HG03558 (cell line): ENCODE results near the gene TSPAN32.
"Not testable (repeated sequence)": the region's sequence is repeated elsewhere in the genome, so short reads cannot be mapped to it uniquely, and the experiment has no call there.

Experiments
- ATAC-seq: cut with Tn5 transposase; IDR thresholded peaks from one replicate; pipeline ENCODE4 v1.9.1; 2021; ENCODE audit warnings: moderate number of reproducible peaks; ENCODE audit not compliant: unreplicated experiment; ENCODE audit errors: extremely low read depth

Gene TSPAN32

DNA sequence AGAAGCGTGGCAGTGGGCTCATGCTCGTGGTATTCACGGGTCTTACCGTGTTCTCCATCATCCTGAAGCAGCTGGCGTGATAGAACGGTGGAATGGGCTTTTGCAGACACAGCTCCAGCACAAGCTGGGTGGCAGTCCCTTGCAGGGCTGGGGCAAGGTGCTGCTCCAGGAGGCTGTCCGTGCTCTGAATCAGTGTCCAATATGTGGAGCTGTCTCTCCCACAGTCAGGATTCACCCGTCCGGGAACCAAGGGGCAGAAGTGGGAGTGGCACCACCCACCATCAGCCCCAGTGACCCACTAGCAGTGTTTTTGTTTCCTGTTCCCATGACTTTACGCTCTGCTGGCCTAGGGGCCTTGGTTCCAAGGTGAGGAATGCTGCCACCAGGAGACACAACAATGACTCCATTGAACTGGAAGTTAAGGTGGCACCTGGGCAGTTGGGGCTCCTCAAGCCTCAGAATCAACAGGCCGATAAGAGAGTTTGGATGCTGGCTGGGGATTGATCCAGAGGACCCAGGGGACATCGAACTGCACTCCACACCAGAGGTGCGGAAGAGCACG lies 58.3 kb downstream of the TSPAN32 start:
- ATAC-seq: no peak

DNA sequence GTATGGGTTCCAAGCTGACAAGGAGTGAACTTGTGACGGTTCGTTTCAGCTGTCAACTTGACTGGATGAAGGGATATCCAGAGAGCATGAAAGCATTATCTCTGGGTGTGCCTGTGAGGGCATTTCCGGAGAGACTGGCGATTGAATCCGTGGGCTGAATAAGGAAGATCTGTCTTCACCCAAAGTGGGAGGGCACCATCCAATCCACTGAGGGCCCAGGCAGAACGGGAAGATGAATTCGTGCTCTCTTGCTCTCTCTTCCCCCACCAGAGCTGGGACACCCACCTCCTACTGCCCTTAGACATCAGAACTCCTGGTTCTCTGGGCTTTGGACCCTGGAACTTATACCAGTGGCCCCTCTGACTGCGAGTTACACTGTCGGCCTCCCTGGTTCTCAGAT lies 59.8 kb downstream of the TSPAN32 start:
- ATAC-seq: no peak

DNA sequence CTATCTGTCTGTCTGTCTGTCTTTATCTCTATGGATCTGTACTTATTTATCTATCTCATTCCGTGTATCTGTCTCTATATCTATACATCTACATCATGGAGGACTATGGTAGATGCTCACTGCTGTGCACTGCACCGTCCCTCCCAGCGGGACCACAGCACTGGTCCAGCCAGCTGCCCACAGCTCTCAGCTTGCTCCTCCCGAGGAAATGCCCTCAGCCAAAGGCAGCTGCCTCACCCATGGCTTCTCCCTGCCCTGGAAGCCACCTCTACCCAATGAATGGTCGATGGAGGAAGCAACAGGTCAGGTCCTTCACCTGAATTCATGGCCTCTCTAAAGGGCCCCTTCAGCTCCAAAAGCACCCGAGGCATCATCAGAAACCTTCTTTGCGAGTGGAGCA lies 60.6 kb downstream of the TSPAN32 start:
- ATAC-seq: no peak

DNA sequence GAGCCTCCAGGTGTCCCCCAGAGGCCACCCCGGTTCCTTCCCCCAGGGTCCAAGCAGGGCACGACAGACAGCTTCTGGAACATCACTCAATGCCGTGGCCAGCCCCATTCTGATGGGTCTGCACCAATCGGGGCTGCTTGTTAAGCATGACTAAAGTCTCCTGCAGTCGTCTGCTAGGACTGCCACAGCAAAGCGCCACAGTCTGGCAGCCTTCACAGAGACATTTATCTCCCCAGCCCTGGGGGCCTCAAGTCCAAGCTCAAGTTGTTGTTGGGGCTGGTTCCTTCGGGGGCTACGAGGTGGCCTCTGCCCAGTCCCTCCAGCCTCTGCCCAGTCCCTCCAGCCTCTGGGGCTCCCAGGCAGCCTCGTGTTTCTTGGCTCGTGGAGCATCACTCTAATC lies 61.3 kb downstream of the TSPAN32 start:
- ATAC-seq: no peak

DNA sequence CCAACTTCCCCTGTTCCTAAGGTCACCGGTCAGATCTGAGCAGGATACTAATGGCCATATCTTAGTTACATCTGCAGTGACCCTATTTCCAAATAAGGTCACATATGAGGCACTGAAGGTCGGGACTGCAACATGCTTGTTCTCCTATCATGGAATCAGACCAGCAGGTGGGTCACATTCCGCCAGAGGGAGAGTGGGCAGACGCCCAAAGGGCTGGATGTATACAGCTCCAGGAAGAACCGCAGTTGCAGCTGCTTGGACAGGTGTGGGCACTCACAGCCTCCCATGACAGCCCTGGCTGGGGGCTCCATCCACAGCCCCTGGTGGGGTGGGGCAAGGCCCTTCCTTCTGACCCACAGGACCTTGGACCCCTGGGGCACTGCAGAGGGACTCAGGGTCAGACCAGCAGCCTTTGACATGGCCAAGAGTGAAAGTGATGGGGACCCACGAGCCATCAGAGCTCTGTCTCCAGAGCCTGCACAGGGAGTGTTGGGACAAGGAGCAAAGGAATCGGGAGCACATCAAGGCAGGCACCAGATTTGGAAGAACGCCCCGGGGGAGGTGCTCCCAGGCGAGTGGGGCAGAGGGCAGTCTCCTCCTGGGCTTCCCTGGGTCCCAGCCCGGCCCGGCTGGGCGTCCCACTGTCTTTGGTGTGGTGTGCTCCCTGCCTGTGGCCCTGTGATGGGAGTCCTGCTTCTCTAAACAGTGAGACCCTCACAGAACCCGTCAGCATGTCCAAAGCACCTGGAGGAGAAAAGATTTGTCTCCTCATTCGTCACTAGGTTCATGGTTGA lies 62.0 kb downstream of the TSPAN32 start:
- ATAC-seq: no peak

DNA sequence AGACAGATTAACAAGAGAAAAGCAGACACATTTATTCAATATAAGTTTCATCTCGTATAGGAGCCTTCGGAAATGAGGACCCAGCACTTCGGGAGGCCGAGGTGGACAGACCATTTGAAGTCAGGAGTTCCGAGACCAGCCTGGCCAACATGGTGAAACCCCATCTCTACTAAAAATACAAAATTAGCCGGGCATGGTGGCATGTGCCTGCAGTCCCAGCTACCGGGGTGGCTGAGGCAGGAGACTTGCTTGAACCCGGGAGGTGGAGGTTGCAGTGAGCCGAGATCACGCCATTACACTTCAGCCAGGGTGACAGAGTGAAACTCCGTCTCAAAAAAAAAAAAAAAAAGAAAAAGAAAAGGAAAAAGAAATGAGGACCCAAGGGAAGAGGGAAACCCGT lies 62.6 kb downstream of the TSPAN32 start:
- ATAC-seq: not testable (repeated sequence)

DNA sequence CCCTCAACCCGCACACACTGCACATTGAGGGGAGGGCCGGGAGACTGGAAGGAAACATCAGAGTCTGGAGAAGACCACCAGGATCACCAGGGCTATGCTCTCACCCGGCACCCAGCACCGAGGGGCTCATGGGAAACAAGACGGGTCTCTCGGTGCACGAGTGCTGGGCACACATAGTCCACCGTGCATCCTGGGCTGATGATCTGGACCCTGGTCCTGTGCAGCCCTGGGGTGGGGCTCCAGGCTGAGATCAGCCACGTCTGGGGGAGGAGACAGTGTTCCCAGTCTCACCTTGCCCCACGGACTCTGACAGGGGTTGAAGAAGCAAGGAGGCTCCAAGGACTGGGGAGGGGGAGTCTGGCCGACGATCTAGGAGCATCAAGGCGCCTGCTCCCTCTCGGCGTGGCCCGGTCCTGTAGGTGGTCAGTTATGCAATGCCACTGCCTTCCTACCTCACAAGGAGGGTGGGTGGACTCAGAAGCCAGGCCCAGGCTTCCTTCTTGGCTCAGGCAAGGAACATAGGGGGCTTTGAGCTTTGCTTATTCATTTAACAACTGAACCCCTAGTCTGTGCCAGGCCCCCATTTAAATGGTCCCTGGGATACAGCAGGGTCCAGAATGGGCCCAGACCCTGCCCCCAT lies 63.9 kb downstream of the TSPAN32 start:
- no peak for ATAC-seq

DNA sequence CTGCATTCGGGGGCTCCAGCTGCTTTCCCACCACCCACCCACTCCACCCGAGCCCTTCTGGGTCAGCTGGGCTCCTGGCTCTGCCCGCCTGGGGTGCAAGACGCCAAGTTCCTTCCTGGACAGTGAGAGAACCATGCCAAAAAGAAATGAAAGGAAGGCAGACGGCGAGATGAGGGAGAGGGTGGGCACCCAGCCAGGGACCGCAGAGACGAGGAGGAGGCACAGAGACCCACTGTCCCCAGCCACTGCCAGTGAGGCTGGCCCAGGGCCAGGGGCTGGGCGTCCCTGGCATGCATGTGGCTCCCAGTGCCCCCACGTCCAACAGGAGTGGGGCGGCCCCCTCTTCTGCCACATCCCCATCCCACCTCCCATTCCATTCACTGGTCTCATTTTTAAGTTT lies 64.5 kb downstream of the TSPAN32 start:
- ATAC-seq: no peak

DNA sequence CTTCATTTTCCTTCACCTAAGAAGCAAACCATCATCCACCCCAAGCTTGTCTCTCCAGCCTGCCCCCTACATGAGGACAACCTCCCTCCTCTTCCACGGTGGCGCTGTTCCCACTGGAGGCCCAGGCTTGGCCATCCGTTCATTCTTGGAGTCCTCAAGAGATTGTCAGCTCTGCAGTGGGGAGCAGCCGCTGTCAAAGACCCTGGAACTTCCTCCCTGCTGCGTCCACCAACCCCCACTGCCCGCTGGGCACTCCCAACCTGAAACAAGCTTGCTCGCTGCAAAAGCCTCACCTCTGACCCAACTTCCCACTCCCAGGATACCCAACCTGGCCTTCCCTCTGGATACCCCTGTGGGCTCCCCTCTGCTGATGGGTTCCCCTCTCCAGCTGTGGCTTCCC lies 64.9 kb downstream of the TSPAN32 start:
- ATAC-seq: no peak

DNA sequence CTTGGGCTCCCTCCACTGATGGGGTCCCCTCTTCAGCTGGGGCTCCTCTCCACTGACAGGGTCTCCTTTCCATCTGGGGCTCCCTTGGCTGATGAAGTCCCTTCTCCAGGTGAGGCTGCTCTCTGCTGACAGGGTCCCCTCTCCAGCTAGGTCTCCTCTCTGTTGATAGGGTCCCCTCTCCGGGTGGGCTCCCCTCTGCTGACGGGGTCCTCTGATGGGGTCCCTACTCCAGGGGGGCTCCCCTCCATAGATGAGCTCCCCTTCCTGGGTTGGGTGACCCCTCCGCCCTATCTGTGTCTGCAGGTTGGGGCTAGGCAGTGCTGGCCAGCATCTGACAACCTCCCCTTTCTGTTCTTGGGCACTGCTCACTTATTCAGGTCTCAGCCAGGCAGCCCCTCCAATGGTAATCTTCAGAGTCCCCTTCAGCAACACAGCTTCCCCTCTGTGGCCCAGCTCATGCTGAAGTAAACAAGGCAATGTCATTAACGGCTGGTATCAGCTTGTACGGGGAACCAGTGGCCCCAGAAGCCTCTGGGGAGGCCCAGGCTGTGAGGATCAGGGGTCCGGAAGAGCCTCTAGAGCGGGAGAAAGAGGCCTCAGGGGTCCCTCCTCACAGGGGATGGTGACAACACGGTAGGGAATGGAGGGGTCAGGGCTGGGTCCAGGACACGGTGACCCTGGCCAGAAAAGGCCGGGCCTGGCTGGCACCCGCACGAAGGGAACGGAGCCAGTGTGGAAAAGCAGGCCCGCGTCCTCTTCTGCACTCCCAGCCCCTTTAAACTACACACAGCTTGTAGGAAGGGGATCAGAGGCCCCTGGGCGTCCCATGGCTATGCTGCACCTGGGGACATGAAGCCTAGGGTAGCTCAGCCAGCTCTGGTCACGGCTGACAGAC lies 65.7 kb downstream of the TSPAN32 start:
- no peak for ATAC-seq
